GM19455 (cell line): ENCODE measurements around the gene TYW3.

Experiments
- ATAC-seq: cut with Tn5 transposase; IDR thresholded peaks from one replicate; pipeline ENCODE4 v1.9.1; 2021; ENCODE audit not compliant: unreplicated experiment

The TYW3 gene, protein sequence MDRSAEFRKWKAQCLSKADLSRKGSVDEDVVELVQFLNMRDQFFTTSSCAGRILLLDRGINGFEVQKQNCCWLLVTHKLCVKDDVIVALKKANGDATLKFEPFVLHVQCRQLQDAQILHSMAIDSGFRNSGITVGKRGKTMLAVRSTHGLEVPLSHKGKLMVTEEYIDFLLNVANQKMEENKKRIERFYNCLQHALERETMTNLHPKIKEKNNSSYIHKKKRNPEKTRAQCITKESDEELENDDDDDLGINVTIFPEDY

GRCh38 chr1:74732960-74733603, at the start of gene TYW3, which contains the start of gene CRYZ:
TSS of gene TYW3 (plus strand) at chr1:74733152. CDS start at chr1:74733245, 93 bp downstream.
TSS of gene CRYZ (minus strand) at chr1:74733050. CDS start at chr1:74724821, 8,229 bp downstream.
- ATAC-seq = peak; percentile 83

DNA sequence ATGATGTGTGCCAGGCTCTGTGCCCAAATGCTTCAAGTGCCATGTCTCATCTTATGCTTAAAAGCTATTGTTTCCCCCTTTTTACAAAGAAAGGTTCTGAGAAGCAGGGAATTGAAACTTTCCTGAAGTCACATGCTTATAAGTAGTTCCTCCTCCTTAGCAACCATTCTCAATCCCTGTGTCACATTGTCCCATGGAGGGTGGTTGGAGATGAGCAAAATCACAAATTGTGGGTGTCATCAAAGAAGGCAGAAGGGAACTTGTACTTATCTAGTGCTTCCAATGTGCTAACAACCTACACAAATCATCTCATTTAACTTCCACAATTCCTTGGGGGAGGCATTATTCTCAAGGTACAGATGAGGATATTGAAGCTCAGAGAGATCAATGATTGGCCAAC, 49.3 kb upstream of the TYW3 start:
- ATAC-seq = no peak

GRCh38 chr1:74684301-74684700, 48.7 kb upstream of the TYW3 start:
- ATAC-seq = no peak

DNA sequence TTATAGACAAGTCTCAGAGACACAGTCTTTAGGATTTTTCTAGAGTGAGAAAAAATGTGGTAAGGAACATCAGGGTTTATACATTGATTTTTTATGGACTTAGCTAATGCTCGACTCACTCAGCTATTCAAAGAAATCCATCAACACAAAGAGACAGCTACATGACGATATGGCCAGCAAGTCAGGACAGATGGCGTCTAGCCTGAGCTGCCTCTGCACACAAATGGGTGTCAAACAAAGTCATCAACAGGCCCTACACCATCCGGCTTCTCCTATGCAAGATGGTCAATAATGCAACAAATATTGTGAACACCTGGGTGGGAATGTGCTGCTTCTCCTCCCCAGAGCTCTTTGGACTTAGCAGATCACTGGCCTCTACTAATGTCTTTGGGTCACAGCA, 46.0 kb upstream of the TYW3 start:
- ATAC-seq = no peak

- ATAC-seq = peak; percentile 57
Observed at GRCh38 chr1:74689621-74690363, 43.2 kb upstream of the TYW3 start.

DNA sequence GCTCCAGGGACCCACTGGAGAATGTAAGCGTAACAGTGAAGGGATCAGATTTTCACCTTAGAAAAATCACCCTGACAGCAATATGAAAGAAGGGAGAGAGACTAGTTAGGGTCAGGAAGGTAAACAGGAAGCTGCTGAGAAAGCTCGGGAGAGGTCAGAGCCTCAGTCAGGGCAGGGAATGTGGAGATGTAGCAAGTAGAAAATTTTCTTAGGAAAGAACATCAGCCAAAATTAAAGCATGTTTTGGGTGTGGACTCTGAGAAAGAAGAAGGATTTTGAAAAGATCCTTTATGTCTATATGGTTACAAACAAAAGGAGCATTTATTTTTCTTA, 42.6 kb upstream of the TYW3 start:
- no peak for ATAC-seq

DNA sequence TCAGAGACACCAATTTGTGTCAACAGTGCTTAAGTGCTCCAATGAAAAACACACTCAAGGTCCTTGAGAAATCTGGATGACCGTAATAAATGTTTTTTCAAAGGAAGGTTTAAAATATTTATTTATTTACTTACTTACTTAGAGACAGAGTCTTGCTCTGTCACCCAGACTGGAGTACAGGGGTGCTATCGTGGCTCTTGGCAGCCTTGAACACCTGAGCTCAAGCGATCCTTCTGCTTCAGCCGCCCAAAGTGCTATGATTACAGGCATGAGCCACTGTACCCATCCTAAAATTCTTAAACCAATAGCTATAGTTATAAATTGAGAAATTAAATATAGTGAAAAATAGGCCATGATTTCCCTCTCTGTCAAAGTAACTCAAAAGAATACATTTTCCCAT, 42.0 kb upstream of the TYW3 start:
- ATAC-seq = no peak

- no peak for ATAC-seq
Observed at GRCh38 chr1:74693473-74693872, 39.5 kb upstream of the TYW3 start.

- ATAC-seq = no peak
Observed at GRCh38 chr1:74697832-74698231, 35.1 kb upstream of the TYW3 start.

DNA sequence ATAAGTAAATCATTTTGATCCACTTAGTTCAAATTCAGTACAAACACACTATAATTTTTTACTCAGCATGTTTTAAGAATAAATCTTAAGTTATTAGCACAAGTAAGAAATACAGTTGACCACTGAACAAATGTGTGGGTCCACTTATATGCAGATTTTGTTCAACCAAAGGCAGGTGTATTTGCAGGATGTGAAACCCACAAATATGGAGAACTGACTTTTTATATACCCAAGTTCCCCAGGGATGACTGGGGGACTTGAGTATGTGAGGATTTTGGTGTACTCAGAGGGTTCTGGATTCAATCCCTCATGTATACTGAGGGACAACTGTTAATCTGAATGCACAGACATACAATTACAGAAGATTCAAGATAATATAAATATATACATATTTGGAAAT, 33.6 kb upstream of the TYW3 start:
- no peak for ATAC-seq

GRCh38 chr1:74703386-74704182, 29.4 kb upstream of the TYW3 start:
- ATAC-seq = no peak

DNA sequence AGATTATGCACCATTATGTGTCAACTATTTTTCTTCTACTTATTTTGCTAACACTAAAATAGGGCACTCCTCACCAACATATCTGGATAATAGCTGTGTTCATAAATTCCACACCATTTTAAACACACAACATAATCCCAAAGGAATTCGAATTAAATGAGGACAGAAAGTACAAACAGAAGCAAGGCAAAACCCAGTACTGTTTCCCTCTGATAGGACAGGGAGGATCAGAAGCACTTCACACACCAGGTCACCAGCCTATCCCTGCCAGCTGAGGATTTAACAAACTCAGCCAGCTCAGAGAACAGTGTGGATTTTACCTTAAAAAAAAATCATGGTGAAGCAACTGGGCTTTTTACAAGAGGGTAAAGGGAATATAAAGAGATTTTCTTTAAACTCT, 20.1 kb upstream of the TYW3 start:
- no peak for ATAC-seq

DNA sequence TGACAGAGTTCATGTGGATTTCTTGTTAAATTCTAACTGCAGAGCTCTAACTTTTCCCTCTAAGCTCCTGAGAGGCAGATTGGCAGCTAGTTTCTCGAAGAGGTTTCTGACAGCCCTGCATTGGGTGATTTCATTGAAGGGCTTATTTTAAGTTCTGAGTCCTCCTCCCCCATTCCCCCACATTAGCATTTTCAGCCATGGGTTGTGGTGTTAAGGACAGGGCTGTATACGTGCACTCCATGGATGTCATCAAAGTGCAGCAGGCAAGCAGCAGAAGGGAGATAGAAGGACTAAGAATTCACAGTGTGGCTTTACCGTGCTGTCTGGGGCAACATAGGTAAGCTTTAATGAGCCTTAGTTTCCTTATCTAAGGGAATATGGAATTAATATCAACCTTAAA, 19.1 kb upstream of the TYW3 start:
- ATAC-seq = no peak

DNA sequence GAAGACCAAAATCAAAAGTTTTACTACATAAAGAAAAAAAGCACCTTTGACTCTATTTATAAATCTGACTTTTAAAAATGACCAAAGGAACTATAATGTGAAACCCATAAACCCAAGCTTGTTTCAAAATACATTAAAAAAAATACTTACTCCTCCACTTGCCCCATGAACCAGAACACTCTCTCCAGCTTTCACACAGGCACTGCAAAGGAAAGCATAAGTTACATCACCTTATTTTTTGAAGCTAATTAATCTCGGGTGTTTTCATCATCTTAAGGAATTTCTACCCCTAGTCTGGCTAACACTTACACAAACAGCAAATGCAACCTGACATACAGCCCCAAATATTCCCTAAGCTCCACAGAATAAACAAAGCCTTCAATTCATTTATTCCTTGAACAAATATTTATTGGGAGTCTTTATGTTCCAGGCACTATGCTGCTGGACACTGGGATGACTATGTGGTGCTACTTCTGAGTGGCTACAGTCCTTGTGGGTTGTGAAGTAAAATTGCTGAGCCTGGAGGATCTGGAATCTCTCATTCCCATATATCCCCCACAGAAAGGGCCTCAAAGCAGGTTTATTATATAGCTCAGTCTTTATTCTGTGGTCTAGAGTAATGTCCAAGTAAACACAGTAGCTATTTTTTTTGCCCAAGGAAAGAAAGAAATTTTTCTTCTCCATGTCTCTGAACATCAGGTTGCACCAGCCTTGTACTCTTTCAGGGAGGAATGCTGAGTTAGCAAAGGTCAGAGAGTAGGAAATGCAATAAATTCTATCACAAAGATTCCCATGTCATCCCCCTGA, 18.3 kb upstream of the TYW3 start:
- peak; percentile 74 for ATAC-seq

GRCh38 chr1:74715236-74715502, 17.8 kb upstream of the TYW3 start:
- ATAC-seq = no peak

DNA sequence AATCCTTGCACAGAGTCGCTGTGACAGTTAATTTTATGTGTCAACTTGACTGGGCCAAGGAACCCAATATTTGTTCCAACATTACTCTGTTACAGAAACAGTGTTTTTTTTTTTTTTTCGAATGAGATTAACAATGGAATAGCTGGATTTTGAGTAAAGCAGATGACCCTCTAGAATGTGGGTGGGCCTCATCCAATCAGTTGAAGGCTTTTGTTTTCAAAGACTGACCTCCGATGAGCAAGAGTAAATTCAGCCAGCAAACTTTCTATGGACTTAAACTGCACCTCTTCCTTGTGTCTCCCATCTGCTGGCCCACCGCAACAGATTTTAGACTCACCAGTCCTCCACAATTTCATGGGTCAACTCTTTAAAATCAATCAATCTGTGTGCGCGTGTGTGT, 17.1 kb upstream of the TYW3 start:
- ATAC-seq = no peak

GRCh38 chr1:74716822-74717221, 16.1 kb upstream of the TYW3 start:
- no peak for ATAC-seq

GRCh38 chr1:74717626-74718025, 15.3 kb upstream of the TYW3 start:
- ATAC-seq = no peak

DNA sequence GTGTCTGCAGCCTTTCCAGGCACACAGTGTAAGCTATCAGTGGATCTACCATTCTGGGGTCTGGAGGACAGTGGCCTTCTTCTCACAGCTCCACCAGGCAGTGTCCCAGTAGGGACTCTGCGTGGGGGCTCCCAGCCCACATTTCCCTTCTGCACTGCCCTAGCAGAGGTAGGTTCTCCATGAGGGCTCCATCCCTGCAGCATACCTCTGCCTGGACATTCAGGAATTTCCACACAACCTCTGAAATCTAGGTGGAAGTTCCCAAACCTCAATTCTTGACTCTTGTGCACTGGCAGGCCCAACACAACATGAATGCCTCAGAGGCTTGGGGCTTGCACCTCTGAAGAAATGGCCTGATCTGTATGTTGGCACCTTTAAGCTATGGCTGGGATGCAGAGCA, 6.9 kb upstream of the TYW3 start:
- no peak for ATAC-seq

DNA sequence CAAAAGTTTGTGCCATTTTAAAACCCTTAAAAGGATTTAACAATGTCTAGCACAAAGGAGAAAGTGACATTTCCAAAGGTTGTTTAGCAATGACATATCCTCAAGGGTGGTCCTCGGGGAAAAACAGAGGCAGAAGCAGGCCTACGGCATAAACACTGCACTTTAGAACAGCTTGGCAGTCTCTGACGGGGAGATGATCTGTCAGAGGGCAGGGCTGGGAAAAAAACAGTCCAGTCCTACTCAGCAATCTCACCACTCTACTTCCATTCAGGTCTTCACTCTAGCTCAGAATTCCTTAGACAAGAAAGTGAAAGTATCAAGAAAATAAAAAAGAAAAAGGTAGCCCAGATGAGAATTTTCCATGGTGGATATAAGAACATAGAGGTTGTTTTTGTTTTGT, 4.2 kb upstream of the TYW3 start:
- ATAC-seq = no peak
